GM23338 (cell line): ENCODE data around the gene AKIP1.

Source experiments
- CTCF ChIP-seq, 2 experiments: fragments of 200-600 bp in 1 of 2; sonication (generic) in 1 of 2; conservative IDR thresholded peaks; 2 replicates each; pipeline versions ENCODE4 v1.5.1 to v1.6.1; 2016 to 2017; ENCODE audit warnings: antibody characterized with exemption in 2 of 2, low read depth in 2 of 2, mild to moderate bottlenecking in 2 of 2, moderate library complexity in 1 of 2
- ETS1 ChIP-seq: IDR thresholded peaks from 2 replicates; pipeline ENCODE4 v1.6.1; 2016; ENCODE audit warnings: antibody characterized with exemption
- EZH2 ChIP-seq: fragments of 200-600 bp; sonication (generic); IDR thresholded peaks from one replicate; pipeline ENCODE4 v1.8.0; 2017; ENCODE audit warnings: antibody characterized with exemption, mild to moderate bottlenecking, low read depth; ENCODE audit not compliant: unreplicated experiment
- EZH2phosphoT487 ChIP-seq: fragments of 200-600 bp; sonication (generic); IDR thresholded peaks from one replicate; pipeline ENCODE4 v1.8.1; 2018; ENCODE audit warnings: antibody characterized with exemption; ENCODE audit not compliant: unreplicated experiment
- JUNB ChIP-seq: IDR thresholded peaks from one replicate; pipeline ENCODE4 v1.6.1; 2016; ENCODE audit warnings: antibody characterized with exemption; ENCODE audit not compliant: unreplicated experiment
- NANOG ChIP-seq: IDR thresholded peaks from 2 replicates; pipeline ENCODE4 v1.6.1; 2016; ENCODE audit warnings: antibody characterized with exemption, borderline replicate concordance
- POLR2AphosphoS5 ChIP-seq: IDR thresholded peaks from 2 replicates; pipeline ENCODE4 v1.6.1; 2016; ENCODE audit warnings: antibody characterized with exemption, low read depth
- REST ChIP-seq: IDR thresholded peaks from one replicate; pipeline ENCODE4 v1.6.1; 2018; ENCODE audit warnings: antibody characterized with exemption; ENCODE audit not compliant: unreplicated experiment
- ZNF114 ChIP-seq: fragments of 250-450 bp; sonication (Bioruptor Pico); IDR thresholded peaks from 2 replicates; pipeline ENCODE4 v1.5.0; 2020; ENCODE audit warnings: mild to moderate bottlenecking, moderate library complexity
- ZNF331 ChIP-seq: fragments of 250-450 bp; sonication (Bioruptor Pico); IDR thresholded peaks from 2 replicates; pipeline ENCODE4 v1.5.0; 2020; ENCODE audit warnings: low read depth, mild to moderate bottlenecking, moderate library complexity

GRCh38 chr11:8908099-8908498 lies 2.9 kb upstream of the AKIP1 start:
- TF ChIP-seq CTCF (conservative IDR thresholded peaks at IDR 0.05; ENCODE audit: low read depth in 2 of 2) (no peak), REST (no peak), POLR2AphosphoS5 (no peak), NANOG (no peak), EZH2 (no peak), JUNB (no peak), ETS1 (no peak), EZH2phosphoT487 (no peak), ZNF331 (CRISPR knock-in tag) (no peak), ZNF114 (CRISPR knock-in tag) (no peak)
